Measurements from ENCODE around the gene TNIK. TPM values are rescaled to one million over a fixed set of nuclear protein-coding genes. Genes with fewer than 3 reads are reported as not detected.
"Not testable (repeated sequence)": the region's sequence is repeated elsewhere in the genome, so short reads cannot be mapped to it uniquely, and the experiment has no call there.

Gene TNIK
- total RNA-seq, 1 donor from 2014 or later: 25.8 TPM

GRCh38 chr3:171469376-171469775 is 9.2 kb upstream of the TNIK start:
- DNase-seq (ENCODE audit: low read depth): no peak

DNA sequence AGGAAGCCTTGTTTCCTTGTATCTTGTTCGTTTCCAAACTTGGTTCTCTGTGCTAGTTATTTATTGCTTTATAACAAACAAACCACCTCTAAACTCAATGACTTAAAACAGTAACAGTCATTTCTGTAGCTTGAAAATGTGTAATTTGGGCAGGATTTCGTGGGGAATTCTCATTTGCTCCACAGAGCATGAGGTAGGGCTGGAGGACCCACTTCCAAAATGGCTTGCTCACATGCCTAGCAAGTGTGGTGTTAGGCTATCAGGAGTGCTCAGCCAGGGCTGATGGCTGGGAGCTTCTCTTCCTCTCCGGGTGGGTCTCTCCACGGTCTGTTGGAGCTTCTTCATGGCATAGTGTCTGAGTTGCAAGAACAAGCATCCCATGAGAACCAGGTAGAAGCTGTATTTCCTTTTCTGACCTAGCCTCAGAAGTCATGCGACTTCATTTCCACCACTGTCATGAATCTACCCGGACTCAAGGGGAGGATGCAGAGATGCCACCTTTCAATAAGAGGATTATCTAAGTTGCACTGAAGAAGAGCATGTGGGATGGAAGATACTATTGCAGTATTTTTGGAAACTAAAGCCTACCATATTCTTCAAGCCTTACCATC is 8.2 kb upstream of the TNIK start:
- no peak for DNase-seq (ENCODE audit: low read depth)

GRCh38 chr3:171465763-171466162 is 5.6 kb upstream of the TNIK start:
- no peak for DNase-seq (ENCODE audit: low read depth)

GRCh38 chr3:171464462-171464861 is 4.3 kb upstream of the TNIK start:
- no peak for DNase-seq (ENCODE audit: low read depth)

DNA sequence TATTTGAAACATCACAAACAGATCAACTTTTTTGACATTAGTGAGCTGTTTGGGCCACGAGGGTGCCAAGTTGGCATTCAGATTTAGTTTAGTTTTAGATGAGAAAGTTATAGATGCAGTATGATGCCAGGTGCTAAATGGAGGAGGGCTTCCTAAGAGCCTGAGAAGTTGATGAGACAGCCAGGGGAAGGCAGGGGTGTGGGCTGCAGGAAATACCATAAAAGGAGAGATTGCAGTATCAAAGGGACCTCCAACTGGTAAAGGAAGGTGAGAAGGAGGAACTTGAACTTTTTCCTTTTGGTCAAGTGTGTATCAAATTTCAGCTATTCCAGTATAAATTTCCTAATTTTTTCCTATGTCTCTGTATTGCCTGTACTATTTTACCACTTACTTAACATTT is 2.0 kb upstream of the TNIK start:
- DNase-seq (ENCODE audit: low read depth): no peak

DNA sequence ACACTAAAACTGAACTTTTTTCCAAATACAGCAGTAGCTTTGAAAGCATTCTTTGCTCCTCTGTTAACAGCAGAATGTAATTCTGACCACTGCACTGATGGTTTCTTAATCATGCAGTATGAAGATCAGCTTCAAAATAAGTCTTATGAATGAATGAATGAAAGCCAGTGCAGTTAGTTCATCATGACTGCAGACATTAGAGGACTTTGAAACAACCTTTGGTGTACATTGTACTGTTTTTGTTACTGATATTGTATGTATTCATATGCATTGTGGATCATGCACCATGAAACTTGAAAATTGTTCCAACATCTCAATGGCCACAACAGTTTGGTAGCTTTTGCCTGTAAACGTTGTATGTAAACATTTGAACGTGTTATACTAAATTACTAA is 1.3 kb upstream of the TNIK start:
- DNase-seq (ENCODE audit: low read depth): no peak

- DNase-seq (ENCODE audit: low read depth): peak; percentile 69
Measured at GRCh38 chr3:171460725-171461524, 720 bp upstream of the TNIK start.

DNA sequence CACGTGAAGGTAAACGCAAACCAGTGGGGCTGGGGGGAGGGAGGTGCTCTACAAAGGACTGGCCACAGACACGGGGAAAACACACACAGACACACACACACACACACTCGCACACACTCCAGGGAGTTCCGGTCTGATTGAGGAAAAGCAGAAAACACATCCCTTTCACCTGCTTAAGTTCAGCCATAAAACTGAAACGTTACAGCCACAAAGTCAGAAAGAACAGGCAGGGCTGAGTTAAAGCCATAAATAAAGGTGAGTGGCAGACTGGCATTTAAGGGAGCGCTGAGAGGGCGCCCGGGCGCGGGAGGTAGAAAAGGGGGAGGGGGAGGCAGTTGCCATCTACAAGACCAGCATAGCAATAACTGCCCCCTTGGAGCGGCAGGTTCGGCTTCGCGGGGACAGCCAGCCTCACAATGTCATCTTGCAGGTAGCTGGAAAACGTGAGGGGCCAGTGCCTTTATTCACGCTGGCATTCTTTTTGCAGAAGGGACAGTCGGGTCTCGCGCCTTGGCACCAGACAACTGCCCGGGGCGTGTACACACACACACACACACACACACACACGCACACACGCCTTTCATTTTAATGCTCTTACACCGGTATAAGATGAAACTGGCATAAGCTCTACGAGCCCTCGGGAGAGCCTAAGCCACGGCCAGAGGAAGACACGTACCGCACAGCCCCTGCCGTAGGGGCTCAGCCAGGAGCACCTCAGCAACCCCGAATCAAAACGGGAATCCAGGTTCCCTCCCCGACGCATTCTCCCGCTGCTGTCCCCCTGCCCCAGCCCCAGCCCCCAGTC is 866 bp downstream of the TNIK start:
- peak; percentile 60 for DNase-seq (ENCODE audit: low read depth)

- no peak for DNase-seq (ENCODE audit: low read depth)
Measured at GRCh38 chr3:171458864-171459136, 1.4 kb downstream of the TNIK start.

- peak; percentile 55 for DNase-seq (ENCODE audit: low read depth)
Measured at GRCh38 chr3:171458071-171458863, 1.9 kb downstream of the TNIK start.

DNA sequence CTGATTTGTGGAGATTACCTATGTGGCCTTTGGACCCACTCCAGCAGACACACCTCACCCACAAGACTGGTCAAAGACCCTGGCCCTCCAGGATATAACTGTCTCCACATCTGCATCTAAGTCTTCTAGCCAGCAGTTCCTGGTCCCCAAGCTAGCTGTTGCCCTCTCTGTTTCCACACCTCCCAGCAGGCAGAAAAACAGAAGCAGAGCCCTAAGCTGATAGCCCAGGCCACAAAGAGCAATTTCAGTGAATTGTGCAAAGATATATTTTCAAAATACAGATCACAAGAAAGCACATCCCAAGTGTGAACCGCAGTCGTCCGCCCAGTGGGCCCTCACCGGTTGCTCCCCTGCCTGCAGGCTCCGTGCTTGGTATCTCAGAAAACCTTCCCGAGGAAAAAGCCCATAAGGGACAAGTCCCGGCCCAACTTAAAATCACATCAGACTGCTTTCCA is 2.6 kb downstream of the TNIK start:
- no peak for DNase-seq (ENCODE audit: low read depth)

- DNase-seq (ENCODE audit: low read depth): no peak
Measured at GRCh38 chr3:171456765-171457606, 3.2 kb downstream of the TNIK start.

- no peak for DNase-seq (ENCODE audit: low read depth)
Measured at GRCh38 chr3:171455603-171456550, 4.3 kb downstream of the TNIK start.

DNA sequence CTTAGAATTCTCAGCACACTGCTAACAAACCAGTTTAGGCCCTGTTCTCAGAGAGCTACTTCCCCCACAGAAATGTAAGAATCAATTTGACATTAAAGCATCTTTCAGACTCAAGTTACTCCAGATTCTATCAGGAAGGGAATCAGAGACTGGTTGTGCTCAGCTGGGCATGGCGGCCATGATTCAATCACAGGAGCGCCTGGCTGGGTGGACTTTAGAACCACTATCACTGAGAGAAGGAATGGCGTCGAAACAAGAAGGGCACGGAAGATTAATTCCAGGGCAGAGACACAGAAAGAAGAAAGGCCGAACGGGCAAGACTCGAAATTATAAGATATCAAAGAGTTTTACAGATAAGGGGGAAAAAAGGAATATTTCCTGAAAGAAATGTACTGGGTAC is 6.2 kb downstream of the TNIK start:
- peak; percentile 71 for DNase-seq (ENCODE audit: low read depth)

DNA sequence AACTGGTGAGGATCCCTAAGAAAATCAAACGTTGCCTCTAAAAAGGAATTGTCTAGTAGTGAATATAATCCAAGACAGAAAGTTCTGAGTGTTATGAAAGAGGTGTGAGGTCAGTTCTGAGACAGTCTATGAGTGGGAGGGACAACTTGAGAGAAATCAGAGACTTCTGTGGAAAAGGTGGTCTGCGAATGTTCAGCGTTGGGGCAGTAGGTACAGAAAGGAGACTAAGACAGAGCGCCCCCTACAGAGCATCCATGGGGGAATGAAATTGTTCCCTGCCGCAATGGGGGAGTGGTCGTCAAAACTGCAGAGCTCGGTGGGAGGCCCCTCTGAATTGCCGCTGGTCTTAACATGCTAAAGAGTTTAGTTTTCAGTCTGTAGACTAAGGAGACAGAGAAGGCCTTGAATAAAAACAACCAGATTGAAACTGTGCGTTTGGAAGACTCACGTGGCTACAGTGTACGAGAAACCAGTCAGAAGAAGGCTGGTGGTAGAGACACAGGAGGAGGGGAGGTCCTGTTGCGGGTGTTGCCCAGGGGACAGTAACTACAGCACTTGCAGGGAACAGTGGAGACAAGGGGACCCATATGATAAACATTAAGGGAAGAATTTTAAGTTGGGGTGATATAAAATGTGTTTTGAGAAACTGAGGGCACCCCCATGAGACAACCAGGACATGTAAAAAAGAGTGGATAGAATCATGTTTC is 6.9 kb downstream of the TNIK start:
- no peak for DNase-seq (ENCODE audit: low read depth)

GRCh38 chr3:171452328-171452727 is 7.9 kb downstream of the TNIK start:
- DNase-seq (ENCODE audit: low read depth): no peak

DNA sequence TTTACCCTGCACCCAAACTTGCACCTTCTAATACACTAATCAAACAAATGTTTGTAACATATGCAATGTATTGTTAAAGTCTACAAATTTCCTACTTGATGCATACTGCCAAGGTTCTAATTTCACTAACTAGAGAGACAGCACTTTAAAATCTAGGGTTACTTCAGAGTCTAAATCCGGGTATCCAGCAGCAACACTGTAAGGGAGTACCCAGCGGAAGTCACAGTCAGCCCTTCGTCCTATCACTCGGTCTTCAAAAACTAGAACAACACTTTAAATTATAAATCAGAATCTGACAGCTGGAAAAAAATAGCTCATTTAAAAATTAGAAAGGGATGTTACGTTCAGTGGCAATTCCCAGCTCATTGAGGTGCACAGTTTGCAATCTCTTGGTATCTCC is 8.3 kb downstream of the TNIK start:
- DNase-seq (ENCODE audit: low read depth): no peak

- not testable (repeated sequence) for DNase-seq (ENCODE audit: low read depth)
Measured at GRCh38 chr3:171447579-171447891, 12.7 kb downstream of the TNIK start.

DNA sequence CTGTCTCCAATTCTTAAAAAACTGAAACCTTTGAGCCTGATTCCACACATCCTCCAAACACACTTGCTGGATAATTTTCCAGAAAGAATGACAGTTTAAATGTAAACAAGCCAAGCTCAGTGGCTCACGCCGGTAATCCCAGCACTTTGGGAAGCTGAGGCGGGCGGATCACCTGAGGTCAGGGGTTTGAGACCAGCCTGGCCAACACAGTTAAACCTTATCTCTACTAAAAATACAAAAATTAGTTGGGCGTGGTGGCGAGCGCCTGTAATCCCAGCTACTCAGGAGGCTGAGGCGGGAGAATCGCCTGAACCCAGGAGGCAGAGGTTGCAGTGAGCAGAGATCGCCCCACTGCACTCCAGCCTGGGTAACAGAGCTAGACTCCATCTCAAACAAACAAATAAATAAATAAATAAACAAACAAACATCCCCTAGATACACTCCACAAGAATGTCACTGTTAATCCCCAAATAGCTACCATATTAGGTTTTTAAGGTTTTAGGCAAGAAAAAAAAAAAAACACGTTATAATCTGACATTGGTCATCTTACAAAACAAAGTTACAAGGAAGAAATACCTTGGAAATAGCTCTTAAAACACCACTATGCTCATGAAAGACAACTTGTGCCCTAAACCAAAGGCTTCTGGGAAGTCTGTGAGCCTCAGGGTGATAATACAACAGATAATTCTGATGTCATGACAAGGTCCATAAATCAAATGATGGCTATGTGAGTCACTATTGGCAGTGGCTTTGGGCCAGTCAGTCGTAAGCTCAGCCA is 13.2 kb downstream of the TNIK start:
- DNase-seq (ENCODE audit: low read depth): peak; percentile 84

Measured in renal cortical epithelial cell (primary cell).